HG03439 (cell line): ENCODE data around the gene DHRS3.

Experiments
- ATAC-seq: cut with Tn5 transposase; IDR thresholded peaks from one replicate; pipeline ENCODE4 v1.9.1; 2021; ENCODE audit warnings: mild to moderate bottlenecking, moderate library complexity; ENCODE audit not compliant: unreplicated experiment

The DHRS3 gene

GRCh38 chr1:12617511-12617900 is 504 bp downstream of the DHRS3 start:
- ATAC-seq = no peak

GRCh38 chr1:12616709-12617373 is 1.2 kb downstream of the DHRS3 start:
- ATAC-seq = no peak

- ATAC-seq = no peak
Measured at GRCh38 chr1:12615865-12616708, 1.9 kb downstream of the DHRS3 start.

- ATAC-seq = no peak
Measured at GRCh38 chr1:12615159-12615864, 2.7 kb downstream of the DHRS3 start.

- no peak for ATAC-seq
Measured at GRCh38 chr1:12614402-12615158, 3.4 kb downstream of the DHRS3 start.

- ATAC-seq = no peak
Measured at GRCh38 chr1:12613180-12613579, 4.8 kb downstream of the DHRS3 start.

- no peak for ATAC-seq
Measured at GRCh38 chr1:12610941-12611340, 7.1 kb downstream of the DHRS3 start.

- no peak for ATAC-seq
Measured at GRCh38 chr1:12610305-12610935, 7.6 kb downstream of the DHRS3 start.

- no peak for ATAC-seq
Measured at GRCh38 chr1:12609469-12610003, 8.5 kb downstream of the DHRS3 start.

- no peak for ATAC-seq
Measured at GRCh38 chr1:12608311-12608957, 9.6 kb downstream of the DHRS3 start.

- no peak for ATAC-seq
Measured at GRCh38 chr1:12607263-12607662, 10.7 kb downstream of the DHRS3 start.

GRCh38 chr1:12604986-12605385 is 13.0 kb downstream of the DHRS3 start:
- ATAC-seq = no peak

- no peak for ATAC-seq
Measured at GRCh38 chr1:12604114-12604874, 13.7 kb downstream of the DHRS3 start.

GRCh38 chr1:12603224-12603623 is 14.8 kb downstream of the DHRS3 start:
- ATAC-seq = no peak

GRCh38 chr1:12602659-12603024 is 15.4 kb downstream of the DHRS3 start:
- no peak for ATAC-seq

- ATAC-seq = no peak
Measured at GRCh38 chr1:12601700-12602658, 16.0 kb downstream of the DHRS3 start.

- no peak for ATAC-seq
Measured at GRCh38 chr1:12600880-12601633, 17.0 kb downstream of the DHRS3 start.
